ENCODE results near the gene PNKD.

GRCh38 chr2:218389333-218390150 lies 119.2 kb downstream of the PNKD start:
- TF ChIP-seq, protein P1, sequence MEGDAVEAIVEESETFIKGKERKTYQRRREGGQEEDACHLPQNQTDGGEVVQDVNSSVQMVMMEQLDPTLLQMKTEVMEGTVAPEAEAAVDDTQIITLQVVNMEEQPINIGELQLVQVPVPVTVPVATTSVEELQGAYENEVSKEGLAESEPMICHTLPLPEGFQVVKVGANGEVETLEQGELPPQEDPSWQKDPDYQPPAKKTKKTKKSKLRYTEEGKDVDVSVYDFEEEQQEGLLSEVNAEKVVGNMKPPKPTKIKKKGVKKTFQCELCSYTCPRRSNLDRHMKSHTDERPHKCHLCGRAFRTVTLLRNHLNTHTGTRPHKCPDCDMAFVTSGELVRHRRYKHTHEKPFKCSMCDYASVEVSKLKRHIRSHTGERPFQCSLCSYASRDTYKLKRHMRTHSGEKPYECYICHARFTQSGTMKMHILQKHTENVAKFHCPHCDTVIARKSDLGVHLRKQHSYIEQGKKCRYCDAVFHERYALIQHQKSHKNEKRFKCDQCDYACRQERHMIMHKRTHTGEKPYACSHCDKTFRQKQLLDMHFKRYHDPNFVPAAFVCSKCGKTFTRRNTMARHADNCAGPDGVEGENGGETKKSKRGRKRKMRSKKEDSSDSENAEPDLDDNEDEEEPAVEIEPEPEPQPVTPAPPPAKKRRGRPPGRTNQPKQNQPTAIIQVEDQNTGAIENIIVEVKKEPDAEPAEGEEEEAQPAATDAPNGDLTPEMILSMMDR (IDR thresholded peaks at IDR 0.05 in 4 of 5, conservative IDR thresholded peaks at IDR 0.05 in 1 of 5), result no peak
- TF ChIP-seq POLR2A (IDR thresholded peaks at IDR 0.05), result no peak
